ENCODE measurements around the gene ARHGAP19.

ARHGAP19 gene

DNA sequence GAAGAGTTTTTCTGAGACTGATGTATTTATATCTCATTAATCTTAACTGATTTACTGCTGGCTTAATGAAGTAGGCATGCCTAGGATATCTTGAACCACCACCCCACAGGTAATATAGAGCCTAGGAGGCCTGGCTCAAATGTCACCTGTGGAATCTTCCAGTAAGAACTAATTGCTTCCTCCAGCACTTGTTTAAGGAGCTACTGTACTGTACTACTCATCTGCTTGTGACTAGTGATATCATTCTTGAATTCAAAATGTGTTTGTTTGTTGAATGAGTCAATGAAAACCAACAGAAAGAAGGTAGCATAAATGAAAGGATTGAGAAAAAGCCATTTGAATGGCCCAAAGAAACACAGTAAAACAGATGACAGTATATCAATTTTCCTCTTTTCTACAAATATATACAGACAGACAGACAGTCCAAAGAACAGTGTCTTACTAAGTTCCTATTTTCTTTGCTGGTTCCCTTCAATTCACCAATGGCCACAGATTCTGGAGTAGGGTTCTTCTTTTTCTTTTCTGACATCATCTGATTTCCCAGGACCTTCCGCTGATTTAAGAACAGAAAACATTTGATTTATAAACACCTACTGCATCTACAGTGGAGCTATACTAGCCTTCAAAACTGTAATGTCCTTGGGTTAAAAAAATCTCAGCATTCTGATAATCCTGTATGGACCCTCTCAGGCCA is 63.0 kb downstream of the ARHGAP19 start:
- in situ Hi-C loops (cut with HindIII; ENCODE audit: low sequenced_read_pairs) = no loop called here
- no peak overlapping the region for H3K4me3 ChIP-seq (ENCODE audit: low read depth, low read length)
- no peak for TF ChIP-seq CTCF (IDR thresholded peaks at IDR 0.05; ENCODE audit: low read depth, low read length, missing control alignments)
- DNase-seq (ENCODE audit: low read depth) = no peak

- no peak overlapping the region for H3K4me3 ChIP-seq (ENCODE audit: low read depth, low read length)
- no peak for DNase-seq (ENCODE audit: low read depth)
- in situ Hi-C loops (cut with HindIII; ENCODE audit: low sequenced_read_pairs) = no loop called here
- TF ChIP-seq CTCF (IDR thresholded peaks at IDR 0.05; ENCODE audit: low read depth, low read length, missing control alignments) = no peak
These were observed 63.7 kb downstream of the ARHGAP19 start for GRCh38 chr10:97228775-97229157.

DNA sequence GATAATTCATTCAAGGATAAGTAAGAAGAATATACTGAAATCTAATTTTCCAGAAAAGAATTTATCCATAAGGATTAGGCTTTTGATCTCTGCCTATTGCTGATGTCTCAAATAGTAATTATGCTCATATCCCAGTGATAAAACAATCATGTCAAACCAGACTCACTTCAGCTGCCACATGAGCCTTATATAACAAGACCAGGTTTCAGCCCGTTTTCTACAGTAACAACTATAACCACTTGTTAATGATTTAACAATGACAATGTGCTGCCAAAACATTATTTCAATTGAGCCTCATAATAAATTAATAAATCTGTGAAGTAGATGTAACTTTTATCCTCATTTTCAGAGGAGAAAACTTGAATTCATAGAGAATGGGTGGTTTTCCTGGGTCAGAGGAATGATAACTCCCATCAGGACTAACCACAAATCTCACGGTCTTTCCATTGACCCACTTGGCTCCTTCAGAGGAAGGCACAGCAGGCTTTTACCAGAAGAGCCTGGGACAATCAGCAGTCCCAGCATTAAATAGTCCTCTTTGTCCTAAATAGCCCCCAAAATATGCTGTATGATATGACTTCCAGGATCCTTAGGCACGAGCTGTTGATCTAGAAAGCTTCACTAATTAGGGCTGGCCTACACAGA is 64.2 kb downstream of the ARHGAP19 start:
- TF ChIP-seq CTCF (IDR thresholded peaks at IDR 0.05; ENCODE audit: low read depth, low read length, missing control alignments) = no peak
- in situ Hi-C loops (cut with HindIII; ENCODE audit: low sequenced_read_pairs) = no loop called here
- H3K4me3 ChIP-seq (ENCODE audit: low read depth, low read length) = no peak overlapping the region
- DNase-seq (ENCODE audit: low read depth) = no peak

GRCh38 chr10:97226398-97226797 is 66.0 kb downstream of the ARHGAP19 start:
- TF ChIP-seq CTCF (IDR thresholded peaks at IDR 0.05; ENCODE audit: low read depth, low read length, missing control alignments) = no peak
- H3K4me3 ChIP-seq (ENCODE audit: low read depth, low read length) = no peak overlapping the region
- in situ Hi-C loops (cut with HindIII; ENCODE audit: low sequenced_read_pairs) = no loop called here
- no peak for DNase-seq (ENCODE audit: low read depth)

GRCh38 chr10:97224483-97225435 is 67.7 kb downstream of the ARHGAP19 start:
- TF ChIP-seq CTCF (IDR thresholded peaks at IDR 0.05; ENCODE audit: low read depth, low read length, missing control alignments) = no peak
- no peak overlapping the region for H3K4me3 ChIP-seq (ENCODE audit: low read depth, low read length)
- in situ Hi-C loops (cut with HindIII; ENCODE audit: low sequenced_read_pairs) = no loop called here
- DNase-seq (ENCODE audit: low read depth) = no peak

DNA sequence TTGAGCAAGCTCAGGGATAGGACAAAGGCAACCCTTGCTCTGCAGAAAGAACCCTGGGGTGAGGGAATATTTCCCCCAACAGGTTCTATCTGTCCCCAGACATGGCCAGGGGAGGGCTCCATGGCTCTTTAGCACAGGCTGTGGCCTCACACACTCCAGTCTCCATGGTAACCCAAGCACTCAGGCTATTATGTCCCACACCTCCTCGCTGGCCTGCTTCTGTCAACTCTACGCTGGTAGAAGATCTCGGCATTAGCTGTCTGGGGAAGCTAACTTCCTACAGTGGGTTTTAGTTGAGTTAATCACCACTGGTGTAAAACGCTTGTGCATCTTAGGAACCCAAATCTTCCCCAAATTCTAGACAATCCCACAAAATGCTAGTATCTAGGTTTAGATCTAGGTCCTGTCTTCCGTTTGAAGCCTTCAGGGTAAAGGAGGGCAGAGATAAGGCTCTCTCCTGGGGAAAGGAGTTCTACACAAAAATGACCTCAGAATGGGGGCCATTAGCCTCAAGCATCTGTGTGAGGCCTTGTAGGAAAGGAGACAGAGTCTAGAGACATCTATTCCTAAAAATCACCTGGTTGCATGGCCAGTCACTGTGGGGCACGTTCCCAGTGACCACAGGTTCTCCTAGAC is 70.0 kb downstream of the ARHGAP19 start:
- in situ Hi-C loops (cut with HindIII; ENCODE audit: low sequenced_read_pairs) = no loop called here
- DNase-seq (ENCODE audit: low read depth) = no peak
- no peak for TF ChIP-seq CTCF (IDR thresholded peaks at IDR 0.05; ENCODE audit: low read depth, low read length, missing control alignments)
- H3K4me3 ChIP-seq (ENCODE audit: low read depth, low read length) = no peak overlapping the region
